Colon (tissue), 2 donors: ENCODE measurements around the gene UNC119B.

Experiments used
- FAIRE-seq: peaks from 2 replicates; lab custom pipeline; 2012; peaks lifted over from hg19 to GRCh38; lab: Jason Lieb, UNC
- donor health status: control.
- donor health status: control.

The UNC119B gene

DNA sequence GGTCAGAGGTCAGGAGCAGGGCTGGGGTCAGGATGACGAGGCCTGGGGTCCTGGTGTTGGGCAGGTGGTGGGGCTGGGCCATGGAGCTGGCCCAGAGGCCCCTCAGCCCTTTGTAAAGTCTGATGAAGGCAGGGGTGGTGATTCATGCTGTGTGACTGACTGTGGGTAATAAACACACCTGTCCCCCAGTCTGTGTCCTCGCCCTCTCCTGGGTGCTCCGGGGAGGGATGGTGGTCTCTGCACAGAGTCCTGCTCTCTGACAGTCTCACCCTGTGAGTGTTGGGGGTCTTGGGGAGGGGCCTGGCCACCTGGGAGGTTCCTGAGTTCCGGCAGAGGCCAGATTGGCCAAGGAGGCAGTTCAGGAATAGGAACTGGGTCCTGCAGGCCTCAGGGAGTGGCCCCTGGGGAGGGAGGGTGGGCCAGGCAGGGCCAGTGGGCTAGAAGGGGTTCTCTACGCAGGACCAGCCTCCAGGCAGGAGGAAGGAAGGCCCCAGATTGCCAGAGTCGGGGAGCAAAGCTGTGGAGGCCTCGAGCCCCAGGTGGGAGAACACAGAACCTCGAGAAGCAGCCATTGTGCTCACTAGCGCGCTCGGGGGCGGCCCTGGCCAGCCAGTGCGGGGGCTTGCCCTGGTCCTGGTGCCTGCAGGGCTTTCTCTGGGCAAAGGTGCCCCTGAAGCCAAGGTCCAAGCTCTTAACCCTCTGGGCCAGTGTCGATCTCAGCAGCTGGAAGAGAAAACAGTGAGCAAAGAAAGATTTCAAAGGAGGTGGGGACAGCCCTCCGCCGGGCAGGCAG is 29.8 kb downstream of the UNC119B start:
- no peak for FAIRE-seq

DNA sequence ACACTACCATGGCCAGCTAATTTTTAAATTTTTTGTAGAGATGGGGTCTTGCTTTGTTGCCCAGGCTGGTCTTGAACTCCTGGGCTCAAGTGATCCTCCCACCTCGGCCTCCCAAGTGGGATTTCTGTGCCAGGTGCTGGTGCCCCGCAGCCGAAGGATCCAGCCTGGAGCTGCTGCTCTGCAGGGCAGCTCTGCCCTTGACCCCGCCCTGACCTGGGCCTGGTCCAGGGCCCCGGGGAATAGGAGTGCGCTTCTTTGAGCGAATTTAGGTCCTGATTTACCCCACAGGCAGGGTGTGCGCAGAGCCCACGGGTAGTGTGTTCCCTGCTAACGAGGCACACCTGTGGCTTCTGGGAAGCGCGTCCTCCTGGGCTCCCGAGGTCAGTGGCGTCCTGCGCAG is 30.6 kb downstream of the UNC119B start:
- no peak for FAIRE-seq

DNA sequence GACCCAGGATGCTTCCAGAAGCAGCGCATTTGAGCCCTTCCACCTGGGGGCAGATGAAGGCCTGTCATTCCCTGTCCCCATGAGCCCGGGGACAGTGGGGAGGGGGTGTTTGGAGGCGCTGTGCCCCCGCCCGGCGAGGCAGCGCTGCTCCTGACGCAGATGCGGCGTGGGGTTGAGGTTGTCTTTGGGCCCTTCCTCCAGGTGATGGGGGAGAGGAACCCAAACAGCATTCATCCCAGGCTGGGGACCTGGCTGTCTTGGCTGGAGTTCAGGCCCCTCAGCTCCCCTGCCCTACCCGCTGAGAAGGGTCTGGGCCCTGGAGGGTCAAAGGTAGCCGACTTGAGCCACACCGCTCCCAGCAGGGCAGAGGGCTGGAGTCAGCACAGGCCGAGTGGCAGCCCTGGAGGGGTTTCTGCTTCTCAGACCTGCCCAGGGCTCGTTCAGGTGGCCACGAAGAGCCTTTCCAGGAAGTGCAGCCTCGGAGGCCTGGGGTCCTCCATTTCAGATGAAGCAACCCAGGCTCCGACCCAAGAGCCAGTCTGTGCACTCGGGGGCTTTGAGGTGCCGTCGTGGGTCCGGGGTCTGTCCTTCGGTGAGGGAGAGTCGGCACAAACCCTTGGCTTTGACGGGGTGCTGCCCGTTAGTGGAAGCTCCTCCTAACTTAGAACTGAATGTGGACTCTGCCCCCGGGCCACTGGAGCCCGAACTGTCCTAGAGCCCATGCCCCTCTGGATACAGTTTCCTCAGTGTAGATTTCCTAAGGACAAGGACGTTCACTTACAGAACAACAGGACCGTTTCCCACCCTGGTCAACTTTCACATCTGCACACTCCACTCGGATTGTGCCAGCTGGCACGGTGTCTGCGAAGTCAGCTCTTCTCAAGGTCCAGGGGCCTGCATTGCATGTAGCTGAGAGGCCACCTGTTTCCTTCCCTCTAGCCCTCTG is 31.5 kb downstream of the UNC119B start:
- no peak for FAIRE-seq

DNA sequence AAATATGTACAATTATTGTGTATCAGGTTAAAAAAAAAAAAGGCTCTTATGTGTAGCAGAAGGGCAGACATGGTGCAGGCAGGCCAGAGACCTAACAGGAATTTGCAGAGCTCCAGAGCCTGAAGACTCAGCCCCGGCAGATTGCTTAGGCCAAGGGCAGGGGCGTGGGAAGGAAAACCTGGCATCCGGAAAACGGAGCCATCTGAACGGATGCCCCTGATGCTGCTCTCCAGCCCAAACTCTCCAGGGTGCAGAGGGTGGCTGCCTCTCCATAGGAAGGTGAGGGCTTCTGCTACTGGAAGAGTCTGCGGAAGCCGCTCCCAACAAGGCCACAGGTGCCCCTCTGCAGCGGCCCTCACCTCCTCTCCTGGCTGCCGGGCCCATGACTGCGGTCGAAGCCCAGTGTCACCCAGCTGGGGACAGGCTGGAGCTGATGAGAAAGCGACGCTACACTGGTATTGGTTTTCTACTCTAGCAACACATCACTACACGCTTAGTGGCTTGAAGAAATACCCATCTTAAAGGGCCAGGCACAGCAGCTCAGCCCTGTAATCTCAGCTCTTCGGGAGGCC is 34.8 kb downstream of the UNC119B start:
- no peak for FAIRE-seq

DNA sequence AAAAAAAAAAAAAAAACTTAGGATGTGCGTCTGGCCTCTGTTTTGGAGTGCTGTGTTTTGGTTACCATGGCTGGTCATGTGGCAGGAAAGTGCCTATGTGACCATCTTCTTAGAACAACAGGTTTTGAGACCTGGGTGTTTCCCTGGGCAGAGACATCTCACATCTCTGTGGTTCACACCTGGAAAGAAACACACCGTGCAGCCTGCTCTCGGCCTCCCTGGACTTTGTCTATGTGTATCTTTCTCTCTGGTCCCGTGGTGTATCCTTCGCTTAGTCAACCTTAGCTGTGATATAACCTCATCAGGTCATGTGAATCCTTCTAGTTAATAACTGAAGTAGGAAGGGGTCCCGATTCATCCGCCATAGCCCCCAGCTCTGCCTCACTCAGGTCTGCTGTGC is 38.0 kb downstream of the UNC119B start:
- no peak for FAIRE-seq

DNA sequence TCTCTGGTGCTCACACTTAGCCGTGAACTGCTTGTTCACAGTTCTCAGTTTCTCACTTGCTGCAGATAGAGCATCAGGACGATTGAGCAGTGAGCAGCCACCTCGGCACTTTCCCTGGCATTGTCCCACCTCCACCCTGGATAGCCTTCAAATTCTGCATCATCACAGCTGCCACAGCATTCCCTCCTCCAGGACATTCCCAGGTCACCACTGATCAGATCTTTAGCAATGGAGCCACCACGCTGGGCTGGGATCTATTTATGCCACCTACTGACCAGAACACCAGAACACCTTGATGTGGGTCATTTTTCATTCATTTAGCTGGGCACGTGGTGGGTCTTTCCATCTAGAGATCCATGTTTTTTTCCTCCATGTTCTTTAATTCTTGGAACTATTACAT is 39.0 kb downstream of the UNC119B start:
- no peak for FAIRE-seq

DNA sequence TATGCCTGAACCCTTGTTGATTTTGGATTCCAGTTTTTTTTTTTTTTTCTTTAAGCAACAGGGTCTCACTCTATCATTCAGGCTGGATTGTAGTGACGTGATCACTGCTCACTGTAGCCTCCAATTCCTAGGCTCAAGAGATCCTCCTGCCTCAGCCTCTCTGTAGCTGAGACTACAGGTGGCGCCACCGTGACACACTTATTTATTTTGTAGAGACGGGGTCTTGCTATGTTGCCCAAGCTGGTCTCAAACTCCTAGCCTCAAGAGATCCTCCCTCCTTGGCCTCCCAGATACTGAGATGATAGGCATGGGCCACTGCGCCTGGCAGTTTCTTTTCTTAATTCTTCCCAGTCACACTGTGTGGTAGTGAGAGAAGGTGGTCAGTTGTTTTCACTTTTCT is 40.5 kb downstream of the UNC119B start:
- FAIRE-seq: no peak

DNA sequence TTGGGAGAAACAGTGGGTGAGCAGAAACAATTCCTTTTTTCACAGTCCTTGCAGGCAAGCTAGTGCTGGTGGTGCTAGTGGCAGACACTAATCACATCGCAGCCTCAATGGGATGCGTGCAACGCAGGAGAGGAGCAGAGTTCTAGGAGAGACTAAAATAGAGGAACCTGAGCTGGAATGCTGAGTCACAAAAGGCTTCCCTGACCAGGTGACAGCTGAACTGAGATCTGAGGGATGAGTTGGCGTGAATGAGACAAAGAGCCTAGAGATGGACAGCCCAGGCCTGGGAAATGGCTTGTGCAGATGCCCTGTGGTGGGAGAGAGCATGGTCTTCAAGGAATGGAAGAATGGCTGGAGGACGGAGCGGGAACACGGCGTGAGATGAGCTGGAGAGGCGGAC is 41.1 kb downstream of the UNC119B start:
- FAIRE-seq: no peak

DNA sequence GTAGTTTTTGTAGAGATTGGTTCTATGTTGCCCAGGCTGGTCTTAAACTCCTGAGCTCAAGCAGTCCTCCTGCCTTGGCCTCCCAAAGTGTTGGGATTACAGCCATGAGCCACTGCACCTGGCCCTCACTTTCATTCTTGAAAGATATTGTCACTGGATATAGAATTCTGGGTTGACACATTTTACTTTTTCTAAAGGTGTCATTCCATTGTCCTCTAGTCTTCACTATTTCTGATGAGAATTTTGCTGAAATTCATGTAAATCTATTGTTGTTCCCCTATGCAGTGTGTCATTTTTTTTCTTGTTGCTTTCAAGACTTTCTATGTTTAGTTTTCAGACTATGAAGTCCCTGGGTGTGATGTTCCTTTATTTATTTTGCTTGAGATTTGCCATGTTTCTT is 44.5 kb downstream of the UNC119B start:
- no peak for FAIRE-seq

DNA sequence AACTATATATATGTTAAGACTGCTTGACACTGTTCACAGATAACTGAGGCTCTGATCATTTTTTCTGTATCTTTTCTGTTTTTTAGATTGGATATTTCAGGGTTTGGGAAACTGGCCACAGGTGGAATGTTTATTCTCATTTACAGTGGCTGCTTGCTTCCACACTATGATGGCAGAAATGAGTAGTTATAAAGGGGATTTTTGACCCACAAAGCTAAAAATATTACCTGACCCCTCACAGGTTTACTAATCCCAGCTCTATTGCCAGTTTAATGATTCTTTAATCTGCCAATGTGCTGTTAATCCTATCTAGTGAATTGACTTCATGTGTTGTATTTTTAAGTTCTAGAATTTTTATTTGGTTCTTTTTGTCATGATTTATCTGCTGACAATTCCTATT is 45.0 kb downstream of the UNC119B start:
- no peak for FAIRE-seq

DNA sequence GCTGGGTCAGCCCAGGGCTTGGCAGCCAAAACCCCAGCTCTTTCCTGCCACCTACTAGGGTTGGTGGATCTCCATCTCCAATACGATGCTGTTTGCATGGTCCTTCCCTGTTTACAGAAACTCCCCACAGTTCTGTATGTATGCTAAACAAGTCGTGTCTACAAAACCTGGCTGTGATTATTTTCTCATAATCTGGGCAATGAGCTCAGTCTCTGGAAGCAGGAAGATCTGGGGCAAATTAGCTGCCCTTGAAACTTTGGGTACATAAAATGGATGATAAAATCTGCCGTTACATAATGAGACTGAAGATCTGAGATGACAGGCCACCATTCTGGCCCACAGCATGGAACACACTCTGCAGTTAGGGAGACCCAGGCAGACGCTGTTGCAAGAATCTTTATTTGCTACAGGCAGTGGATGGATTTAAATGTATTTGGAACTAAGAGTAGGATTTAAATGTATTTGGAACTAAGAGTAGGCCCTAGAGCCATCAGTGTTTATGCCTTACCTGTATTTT is 47.0 kb downstream of the UNC119B start:
- FAIRE-seq: no peak

DNA sequence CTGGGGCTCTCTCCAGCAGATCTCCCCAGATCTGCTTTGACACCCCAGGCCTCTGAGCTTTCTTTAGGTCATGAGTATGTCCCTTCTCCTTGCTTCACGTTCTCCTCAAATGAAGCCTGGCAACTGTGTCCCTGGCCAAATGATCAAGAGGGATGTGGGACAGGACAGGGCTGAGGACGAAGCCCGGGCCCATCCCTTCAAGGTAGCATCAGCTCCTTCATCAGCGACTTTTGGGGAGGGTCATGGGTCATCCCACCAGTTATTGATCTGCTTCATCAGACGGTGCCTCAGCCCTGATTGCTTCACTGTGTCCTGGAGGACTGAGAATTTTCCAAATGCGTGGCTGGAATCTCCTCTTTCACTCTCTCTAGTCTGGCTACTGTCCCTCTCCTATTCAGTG is 47.7 kb downstream of the UNC119B start:
- no peak for FAIRE-seq

DNA sequence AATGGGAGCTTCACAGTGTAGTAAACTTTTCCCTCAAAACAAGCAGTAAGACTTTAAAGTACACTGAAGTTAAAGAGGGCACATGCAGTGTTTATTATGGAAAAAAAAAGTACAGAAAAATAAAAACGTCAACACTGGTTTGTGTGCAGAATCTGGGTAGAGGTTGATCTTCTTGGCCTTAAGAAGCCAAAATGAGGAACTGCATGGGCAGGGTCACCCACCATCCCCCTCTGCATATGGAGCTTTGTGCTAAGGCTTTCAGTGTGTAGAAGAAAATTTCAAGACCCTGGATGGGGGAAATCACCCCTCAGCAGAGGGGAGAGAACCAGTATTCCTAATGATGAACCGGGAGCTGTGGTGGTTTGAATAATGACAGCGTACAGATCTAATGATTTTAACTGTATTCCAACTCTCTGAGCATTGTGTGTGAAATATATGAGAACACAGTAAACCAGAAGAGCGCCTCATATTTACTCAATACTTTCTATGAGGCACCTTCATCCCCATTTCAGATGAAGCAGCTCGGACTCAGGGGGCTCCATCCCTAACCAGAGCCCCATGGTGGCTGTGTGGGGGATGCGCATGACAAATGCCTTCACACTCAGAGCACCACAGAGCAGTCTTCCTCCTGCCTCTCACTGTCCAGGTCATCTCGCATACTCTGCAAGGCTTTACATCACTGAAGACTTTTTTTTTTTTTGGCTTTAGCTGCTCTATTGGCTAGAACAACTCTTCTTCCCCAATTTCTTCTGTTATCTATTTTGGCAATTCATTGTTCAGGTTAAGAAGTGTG is 48.7 kb downstream of the UNC119B start:
- FAIRE-seq: no peak

DNA sequence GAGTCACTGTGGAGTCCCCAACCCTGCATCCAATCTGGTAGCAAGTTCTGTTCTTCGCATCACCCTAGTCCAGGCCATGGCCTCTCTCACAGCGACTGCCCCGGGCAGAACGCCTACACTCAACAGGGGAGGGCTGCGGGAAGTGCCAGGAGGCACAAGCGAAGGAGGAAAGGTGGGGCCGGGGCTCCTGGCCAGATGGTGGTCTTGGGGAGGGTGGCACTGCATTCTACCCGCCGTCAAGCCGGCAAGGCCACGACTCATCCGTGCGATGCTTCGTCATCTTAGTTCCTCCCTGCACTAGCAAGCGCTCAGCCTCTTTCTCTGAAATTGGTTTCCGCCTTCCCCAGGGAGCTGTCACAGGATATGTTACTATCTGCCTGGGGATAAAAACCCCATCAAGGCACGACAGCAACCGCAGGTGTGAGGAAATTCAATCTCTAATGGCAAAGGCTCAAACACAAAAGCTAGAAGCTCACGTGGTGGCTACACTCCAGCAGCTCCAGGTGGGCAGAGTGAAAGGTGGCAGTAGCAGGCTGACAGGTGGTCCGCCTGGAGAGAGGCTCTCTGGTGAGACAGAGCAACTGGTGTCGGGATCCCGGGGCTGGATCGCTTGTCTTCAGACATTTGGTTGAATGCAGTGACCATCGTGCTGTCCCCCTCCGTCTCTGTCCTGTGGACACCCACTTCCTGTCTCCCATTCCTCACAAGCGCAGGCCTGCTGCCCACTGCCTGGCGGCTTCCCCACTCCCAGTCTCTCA is 49.5 kb downstream of the UNC119B start:
- FAIRE-seq: no peak

DNA sequence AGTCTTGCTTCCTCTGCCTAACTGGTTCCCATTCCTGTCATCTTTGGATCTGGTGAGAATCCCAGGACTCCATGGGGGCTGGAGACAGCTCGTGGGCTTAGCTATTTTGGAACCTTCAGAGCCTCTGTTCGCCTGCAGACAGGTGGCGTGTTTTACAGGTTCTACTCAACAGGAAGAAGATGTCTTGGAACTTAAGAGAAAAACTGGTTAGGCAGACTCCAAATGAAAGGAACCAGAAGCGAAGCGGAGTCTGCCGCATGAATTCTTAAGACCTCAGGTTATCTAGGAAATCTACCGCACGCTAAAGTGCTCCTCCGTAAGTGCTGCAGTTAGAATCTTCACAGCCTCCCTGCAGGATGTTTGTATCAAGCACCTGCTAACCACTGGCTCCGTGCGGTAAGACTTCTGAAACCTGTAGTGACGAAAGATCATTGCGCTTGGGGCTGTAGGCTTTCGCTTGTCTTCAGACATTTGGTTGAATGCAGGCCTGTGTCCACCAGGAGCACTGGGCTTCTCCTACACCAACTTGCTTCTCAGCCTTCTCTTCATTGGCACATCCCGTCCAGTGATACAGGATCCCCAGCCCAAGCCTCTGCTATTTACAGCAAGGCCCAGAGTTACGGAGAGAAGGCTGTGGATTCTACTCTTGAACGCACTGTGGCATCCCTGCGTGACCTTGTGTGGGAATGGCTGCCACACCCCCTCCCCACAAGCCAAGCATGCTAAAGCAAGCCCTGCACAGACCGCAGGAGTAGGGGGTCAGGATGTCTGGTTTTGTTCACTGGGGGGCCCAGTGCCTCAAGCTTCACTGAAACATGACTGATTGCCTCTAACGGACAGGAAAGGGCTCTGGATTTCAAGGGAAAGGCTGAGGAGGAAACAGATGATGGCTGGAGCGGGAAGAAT is 50.3 kb downstream of the UNC119B start:
- FAIRE-seq: no peak

DNA sequence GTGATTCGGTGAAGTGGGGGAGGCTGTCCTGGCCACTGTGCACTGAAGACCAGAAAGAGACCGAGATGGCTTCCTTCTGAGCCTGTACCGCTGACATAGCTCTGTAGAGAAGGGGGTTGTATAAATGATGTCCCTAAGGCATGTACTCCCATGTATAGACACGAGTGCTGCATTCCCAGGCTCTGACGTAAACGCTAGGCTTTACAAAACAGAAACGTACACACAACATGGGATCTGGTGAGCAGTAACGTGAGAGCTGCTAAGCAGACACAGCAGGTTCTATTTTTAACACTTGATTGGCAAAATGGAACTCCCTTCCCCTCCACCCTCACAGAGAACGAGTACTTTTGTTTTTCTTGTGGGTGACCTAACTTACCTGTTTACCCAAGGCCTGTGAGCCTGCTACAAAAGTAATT is 51.3 kb downstream of the UNC119B start:
- no peak for FAIRE-seq

DNA sequence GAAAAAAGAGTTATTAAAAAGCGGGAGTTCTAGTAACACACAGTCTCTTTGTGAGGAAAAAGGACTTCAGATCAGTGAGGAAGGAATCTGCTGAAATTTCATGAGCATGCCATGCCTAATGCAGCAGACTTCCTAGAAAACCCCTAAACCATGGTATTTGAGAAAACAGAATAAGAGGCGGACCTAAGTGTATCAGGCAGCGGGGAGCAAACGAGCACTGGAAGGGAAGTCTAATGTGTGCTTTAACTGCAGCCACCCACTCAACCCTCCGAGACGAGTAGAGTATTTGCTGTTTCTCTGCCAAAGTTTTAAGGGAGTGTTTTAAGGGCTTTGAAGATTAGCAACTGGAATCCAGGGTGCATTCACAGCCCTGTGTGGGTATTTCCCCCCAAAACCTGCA is 51.8 kb downstream of the UNC119B start:
- FAIRE-seq: no peak

DNA sequence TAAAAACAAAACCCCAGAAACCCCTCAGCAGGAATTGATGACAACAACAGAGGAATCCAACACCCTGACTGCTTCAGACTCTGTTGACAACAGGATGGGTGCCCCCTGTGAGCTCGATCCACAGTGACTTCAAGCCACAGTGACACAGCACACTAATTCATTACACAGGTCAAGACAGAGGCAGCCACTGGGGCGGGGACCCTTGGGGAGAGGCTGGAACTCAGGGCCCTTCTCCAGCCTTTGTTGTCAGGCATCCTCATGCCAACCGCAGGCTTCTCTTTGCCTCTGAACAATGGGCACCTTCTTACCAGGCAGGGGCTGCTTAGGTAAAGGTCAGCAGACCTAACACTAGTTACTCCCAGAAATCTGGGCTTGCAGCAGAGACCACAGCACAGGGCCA is 53.0 kb downstream of the UNC119B start:
- FAIRE-seq: no peak

DNA sequence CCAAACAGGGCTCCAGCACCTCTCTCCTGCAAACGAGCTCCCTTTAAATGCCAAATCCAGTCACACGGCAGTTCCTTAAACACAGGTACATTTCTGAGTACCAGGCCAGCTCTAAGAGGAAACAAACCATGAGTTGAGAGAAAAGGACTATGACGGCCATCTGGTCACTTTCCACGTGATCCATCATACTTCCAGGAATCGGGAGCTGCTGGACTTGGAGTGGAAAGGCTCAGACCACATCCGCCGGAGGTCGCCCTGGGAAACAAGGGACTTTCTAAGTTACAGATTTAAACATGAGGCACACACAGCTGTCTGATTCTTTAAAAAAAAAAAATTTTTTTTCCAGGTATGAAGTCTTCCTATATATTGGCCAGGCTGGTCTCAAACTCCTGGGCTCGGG is 54.6 kb downstream of the UNC119B start:
- no peak for FAIRE-seq

DNA sequence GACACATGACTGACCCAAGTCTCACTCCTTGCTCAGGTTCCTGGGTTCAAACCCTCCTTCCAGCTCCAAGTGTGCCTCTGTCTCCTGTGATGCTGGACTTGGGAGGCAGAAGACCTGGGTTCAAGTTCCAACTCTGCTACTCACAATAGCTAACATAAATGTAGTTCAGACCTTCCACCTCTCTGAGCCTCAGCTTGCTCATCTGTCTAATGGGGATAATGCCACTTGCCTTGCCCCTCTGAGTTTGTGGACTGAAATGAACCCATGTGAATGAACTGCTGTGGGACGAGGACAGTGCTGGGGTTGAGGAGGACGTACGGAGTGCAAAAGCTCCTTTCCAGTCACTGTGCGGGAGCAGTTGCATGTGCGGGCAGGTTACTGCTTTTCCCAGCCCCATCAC is 56.3 kb downstream of the UNC119B start:
- FAIRE-seq: no peak
